ENCODE data around the gene CENPO.

DNA sequence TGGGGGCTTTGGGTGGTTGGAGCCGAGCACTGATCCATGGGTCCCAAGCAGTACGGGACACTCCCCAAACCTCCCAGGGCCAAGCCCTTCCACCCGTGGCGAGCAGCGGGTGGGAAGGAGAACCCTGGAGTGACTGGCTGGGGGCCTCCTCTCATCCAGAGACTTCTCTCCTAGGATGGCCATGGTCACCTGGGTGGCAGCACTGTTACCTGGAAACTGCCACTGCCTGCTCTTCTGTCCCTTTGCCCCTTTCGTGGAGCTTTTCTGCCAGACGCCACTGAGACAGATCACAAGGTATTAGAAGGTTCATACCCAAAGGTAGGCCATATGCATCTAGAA is 26.9 kb downstream of the CENPO start:
- TF ChIP-seq, protein P1, sequence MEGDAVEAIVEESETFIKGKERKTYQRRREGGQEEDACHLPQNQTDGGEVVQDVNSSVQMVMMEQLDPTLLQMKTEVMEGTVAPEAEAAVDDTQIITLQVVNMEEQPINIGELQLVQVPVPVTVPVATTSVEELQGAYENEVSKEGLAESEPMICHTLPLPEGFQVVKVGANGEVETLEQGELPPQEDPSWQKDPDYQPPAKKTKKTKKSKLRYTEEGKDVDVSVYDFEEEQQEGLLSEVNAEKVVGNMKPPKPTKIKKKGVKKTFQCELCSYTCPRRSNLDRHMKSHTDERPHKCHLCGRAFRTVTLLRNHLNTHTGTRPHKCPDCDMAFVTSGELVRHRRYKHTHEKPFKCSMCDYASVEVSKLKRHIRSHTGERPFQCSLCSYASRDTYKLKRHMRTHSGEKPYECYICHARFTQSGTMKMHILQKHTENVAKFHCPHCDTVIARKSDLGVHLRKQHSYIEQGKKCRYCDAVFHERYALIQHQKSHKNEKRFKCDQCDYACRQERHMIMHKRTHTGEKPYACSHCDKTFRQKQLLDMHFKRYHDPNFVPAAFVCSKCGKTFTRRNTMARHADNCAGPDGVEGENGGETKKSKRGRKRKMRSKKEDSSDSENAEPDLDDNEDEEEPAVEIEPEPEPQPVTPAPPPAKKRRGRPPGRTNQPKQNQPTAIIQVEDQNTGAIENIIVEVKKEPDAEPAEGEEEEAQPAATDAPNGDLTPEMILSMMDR (IDR thresholded peaks at IDR 0.05; ENCODE audit: poor library complexity) = no peak
- TF ChIP-seq EZH2phosphoT487 (IDR thresholded peaks at IDR 0.05; ENCODE audit: low read depth, severe bottlenecking, unreplicated experiment) = no peak
